SK-N-SH (cell line): ENCODE results near the gene ABHD1. TPM values are rescaled to one million over a fixed set of nuclear protein-coding genes. Genes with fewer than 3 reads are reported as not detected.

ENCODE experiments used
- CTCF ChIA-PET: fragments of 300-600, 350-600 bp; formaldehyde crosslinking; extraction: SDS; loops from one replicate; lab custom pipeline; 2021; lab: Yijun Ruan, JAX
- POLR2A ChIA-PET: fragments of 350-600 bp; sonication (Branson Sonifier 250); formaldehyde crosslinking; extraction: SDS; loops from one replicate; lab custom pipeline; 2020; ENCODE audit warnings: antibody characterized with exemption, inconsistent platforms; lab: Yijun Ruan, JAX
- DNase-seq: peaks from one replicate; pipeline ENCODE4 v3.0.0; 2012
- H2AFZ ChIP-seq: fragments of 200-600 bp; sonication (generic); 2 replicates; pipeline ENCODE4 v1.8.1; 2016; ENCODE audit warnings: antibody characterized with exemption, mild to moderate bottlenecking, low read depth
- H3F3A ChIP-seq: fragments of 200-600 bp; sonication (generic); replicated peaks from 2 replicates; pipeline ENCODE3; 2016; ENCODE audit warnings: antibody characterized with exemption, mild to moderate bottlenecking; ENCODE audit not compliant: insufficient read depth
- H3K27ac ChIP-seq, 2 experiments: fragments of 200-500 bp in 1 of 2; fragments of 200-600 bp in 1 of 2; sonication (Bioruptor generic) in 1 of 2; sonication (generic), shearing (Covaris generic) in 1 of 2; 2 replicates each; pipeline versions ENCODE4 v1.5.1 to v1.6.1; 2014 to 2016; ENCODE audit warnings: low read depth in 2 of 2, inconsistent platforms in 1 of 2, low read length in 1 of 2, mild to moderate bottlenecking in 1 of 2, mixed read lengths in 1 of 2
- H3K27me3 ChIP-seq: fragments of 200-600 bp; sonication (generic), shearing (Covaris generic); 2 replicates; pipeline ENCODE4 v1.6.1; 2016; ENCODE audit warnings: mixed run types; ENCODE audit not compliant: insufficient read depth
- H3K36me3 ChIP-seq, 2 experiments: fragments of 200-500 bp in 1 of 2; fragments of 200-600 bp in 1 of 2; sonication (Bioruptor generic) in 1 of 2; sonication (generic) in 1 of 2; replicated peaks in 1 of 2; 2 replicates each; pipeline versions ENCODE3 to v1.5.1; 2014 to 2016; ENCODE audit warnings: low read length in 1 of 2, mild to moderate bottlenecking in 1 of 2; ENCODE audit not compliant: insufficient read depth in 2 of 2, control insufficient read depth in 1 of 2
- H3K4me1 ChIP-seq, 2 experiments: fragments of 200-500 bp in 1 of 2; fragments of 200-600 bp in 1 of 2; sonication (Bioruptor generic) in 1 of 2; sonication (generic), shearing (Covaris generic) in 1 of 2; 2 replicates each; pipeline versions ENCODE4 v1.5.1 to v1.6.1; 2014 to 2016; ENCODE audit warnings: low read depth in 1 of 2, low read length in 1 of 2, mixed run types in 1 of 2; ENCODE audit not compliant: insufficient read depth in 2 of 2, control insufficient read depth in 1 of 2
- H3K4me2 ChIP-seq: fragments of 200-600 bp; sonication (generic), shearing (Covaris generic); 2 replicates; pipeline ENCODE4 v1.6.1; 2017; ENCODE audit warnings: mixed run types
- H3K4me3 ChIP-seq, 2 experiments: fragments of 200-500 bp in 1 of 2; fragments of 200-600 bp in 1 of 2; sonication (Bioruptor generic) in 1 of 2; sonication (generic), shearing (Covaris generic) in 1 of 2; 2 replicates each; pipeline versions ENCODE4 v1.5.1 to v1.8.1; 2014 to 2016; ENCODE audit warnings: low read depth in 2 of 2, inconsistent platforms in 1 of 2, low read length in 1 of 2, mild to moderate bottlenecking in 1 of 2, mixed read lengths in 1 of 2, moderate library complexity in 1 of 2
- H3K79me2 ChIP-seq: fragments of 200-600 bp; sonication (generic); 2 replicates; pipeline ENCODE4 v1.8.1; 2017; ENCODE audit warnings: mild to moderate bottlenecking; ENCODE audit not compliant: insufficient read depth
- H3K9ac ChIP-seq: fragments of 200-600 bp; sonication (generic); 2 replicates; pipeline ENCODE4 v1.6.1; 2017; ENCODE audit warnings: mixed run types
- H3K9me2 ChIP-seq: fragments of 200-600 bp; sonication (generic); 2 replicates; pipeline ENCODE4 v1.6.1; 2017; ENCODE audit warnings: mixed run types
- H3K9me3 ChIP-seq: fragments of 200-600 bp; sonication (generic); 2 replicates; pipeline ENCODE4 v1.6.1; 2017; ENCODE audit warnings: mixed run types, mild to moderate bottlenecking, moderate library complexity
- H4K20me1 ChIP-seq: fragments of 200-600 bp; sonication (generic); 2 replicates; pipeline ENCODE4 v1.6.1; 2017; ENCODE audit warnings: mild to moderate bottlenecking, mixed run types; ENCODE audit not compliant: insufficient read depth
- CHD2 ChIP-seq: fragments of 150-350 bp; IDR thresholded peaks from 2 replicates; pipeline ENCODE4 v1.6.1; 2018; ENCODE audit warnings: low read length; ENCODE audit not compliant: partially characterized antibody
- CTCF ChIP-seq: fragments of 200-600 bp; sonication (generic); IDR thresholded peaks from 2 replicates; pipeline ENCODE4 v1.6.1; 2017; ENCODE audit warnings: antibody characterized with exemption, mild to moderate bottlenecking, moderate library complexity
- EP300 ChIP-seq, 2 experiments: IDR thresholded peaks; 2 replicates each; pipeline versions ENCODE4 v1.4.0 to v1.6.1; 2012; ENCODE audit warnings: borderline replicate concordance in 1 of 2, low read depth in 1 of 2, low read length in 1 of 2
- FOSL2 ChIP-seq: IDR thresholded peaks from 2 replicates; pipeline ENCODE4 v1.4.0; 2012; ENCODE audit warnings: low read depth, mild to moderate bottlenecking, moderate library complexity, borderline replicate concordance
- FOXJ3 ChIP-seq: sonication (generic); formaldehyde crosslinking; IDR thresholded peaks from 2 replicates; pipeline ENCODE4 v1.5.1; 2020; ENCODE audit warnings: mild to moderate bottlenecking, missing genetic modification reagents
- GATA2 ChIP-seq: sonication (generic); formaldehyde crosslinking; IDR thresholded peaks from 2 replicates; pipeline ENCODE4 v1.5.0; 2020; ENCODE audit warnings: mild to moderate bottlenecking, missing genetic modification reagents
- IRF3 ChIP-seq: fragments of 150-350 bp; IDR thresholded peaks from 2 replicates; pipeline ENCODE4 v1.6.1; 2016; ENCODE audit warnings: mild to moderate bottlenecking, low read depth, low read length
- MAX ChIP-seq: IDR thresholded peaks from 2 replicates; pipeline ENCODE4 v1.4.0; 2012; ENCODE audit warnings: low read depth
- NFIC ChIP-seq: IDR thresholded peaks from 2 replicates; pipeline ENCODE4 v1.4.0; 2012; ENCODE audit warnings: borderline replicate concordance
- PBX3 ChIP-seq: IDR thresholded peaks from 2 replicates; pipeline ENCODE4; 2012
- RAD21 ChIP-seq: IDR thresholded peaks from 2 replicates; pipeline ENCODE4 v1.6.1; 2012; ENCODE audit warnings: mild to moderate bottlenecking, low read length
- RFX5 ChIP-seq: IDR thresholded peaks from 2 replicates; pipeline ENCODE4 v1.6.1; 2012; ENCODE audit warnings: mild to moderate bottlenecking, improper control_type of control experiment, low read length
- RXRA ChIP-seq: IDR thresholded peaks from 2 replicates; pipeline ENCODE4 v1.4.0; 2012; ENCODE audit warnings: low read depth, mild to moderate bottlenecking, borderline replicate concordance
- SIN3A ChIP-seq: IDR thresholded peaks from 2 replicates; pipeline ENCODE4 v1.6.1; 2012; ENCODE audit warnings: low read depth, mild to moderate bottlenecking, low read length, moderate library complexity, borderline replicate concordance
- TAF1 ChIP-seq: IDR thresholded peaks from 2 replicates; pipeline ENCODE4 v1.6.1; 2012; ENCODE audit warnings: low read depth, mild to moderate bottlenecking, low read length, moderate library complexity, borderline replicate concordance
- TCF12 ChIP-seq: IDR thresholded peaks from 2 replicates; pipeline ENCODE4 v1.4.0; 2012
- USF1 ChIP-seq: IDR thresholded peaks from 2 replicates; pipeline ENCODE4 v1.4.0; 2012; ENCODE audit warnings: low read depth, borderline replicate concordance
- USF2 ChIP-seq: fragments of 150-350 bp; IDR thresholded peaks from 2 replicates; pipeline ENCODE4 v1.6.1; 2017; ENCODE audit warnings: antibody characterized with exemption, low read length, low read depth, borderline replicate concordance
- WGBS: methylation state at CpG from one replicate; pipeline ENCODE4 v1.1.6; 2017; ENCODE audit warnings: low lambda C conversion rate; 5-methylcytosine and 5-hydroxymethylcytosine counted together
- polyA plus RNA-seq, 3 experiments: library from polyadenylated mRNA; depleted of rRNA; stranded (reverse); fragments of >200 nt; gene quantifications; 2 replicates each; pipeline ENCODE4 v1.2.3, GENCODE V29; 2012

ABHD1 gene
- polyA plus RNA-seq, 1 of the 3 experiments (the other 2 are of a cell fraction) = 3.3 TPM

- CTCF ChIA-PET = interaction anchor here (0.6 to 1.6 kb wide), 3 partner anchors 15 to 167 kb away, joined by 3 to 5 read pairs (median 3); no protein-coding TSS in a partner anchor
- peaks cover 9% of the 10 kb centered on the region; the same call in 1 of the 2 replicates for H4K20me1 ChIP-seq
- no peak overlapping the region for H2AFZ ChIP-seq
- no peak overlapping the region for H3K4me3 ChIP-seq
- peaks cover 7 to 14% of the 10 kb centered on the region in 2 experiments; a peak in 3 of 4 replicates for H3K4me1 ChIP-seq
- no peaks in the 10 kb centered on the region for H3K9me2 ChIP-seq
- no peaks in the 10 kb centered on the region for H3F3A ChIP-seq
- DNase-seq = no peak
- POLR2A ChIA-PET = no interaction called here
- 75% methylated on average over 6 of the region's 7 CpGs for WGBS
- 0 out of 2 replicates have a peak, but pooled peaks cover 13% of the 10 kb centered on the region for H3K27me3 ChIP-seq
- no peak overlapping the region for H3K4me2 ChIP-seq
- TF ChIP-seq FOSL2 (no peak), CHD2 (no peak), USF2 (no peak), TCF12 (no peak)
- no peak overlapping the region for H3K9ac ChIP-seq
- H3K27ac ChIP-seq = no peak overlapping the region
- no peaks in the 10 kb centered on the region for H3K9me3 ChIP-seq
- H3K79me2 ChIP-seq = peaks cover 21% of the 10 kb centered on the region
- peaks cover 9 to 10% of the 10 kb centered on the region in 2 experiments for H3K36me3 ChIP-seq
Measured at GRCh38 chr2:27136751-27137150, 13.1 kb downstream of the ABHD1 start.

GRCh38 chr2:27137322-27137935 lies 13.8 kb downstream of the ABHD1 start:
- no peaks in the 10 kb centered on the region for H3F3A ChIP-seq
- H3K9me3 ChIP-seq = no peaks in the 10 kb centered on the region
- no peak for DNase-seq

More at GRCh38 chr2:27137322-27137935, 13.8 kb downstream of the ABHD1 start:
- H3K4me3 ChIP-seq = no peak overlapping the region
- 92% methylated on average over 17 of the region's 21 CpGs for WGBS
- TF ChIP-seq USF1 (no peak), EP300 (IDR thresholded peaks at IDR 0.05; ENCODE audit: borderline replicate concordance in 1 of 2, low read depth in 1 of 2, low read length in 1 of 2) (no peak), TAF1 (no peak), GATA2 (CRISPR knock-in tag) (no peak), IRF3 (no peak), MAX (no peak), RFX5 (no peak), PBX3 (no peak), FOSL2 (no peak), TCF12 (no peak), SIN3A (no peak), NFIC (no peak), FOXJ3 (CRISPR knock-in tag) (no peak), USF2 (no peak), CTCF (no peak), RXRA (no peak), RAD21 (no peak)
- no peak overlapping the region for H3K27ac ChIP-seq
- H3K36me3 ChIP-seq = peaks cover 3 to 4% of the 10 kb centered on the region in 2 experiments
- ChIA-PET CTCF (interaction anchor here (1.1 to 1.6 kb wide), 2 partner anchors 29 to 166 kb away, joined by 3 to 5 read pairs; no protein-coding TSS in a partner anchor), POLR2A (no interaction called here)
- H2AFZ ChIP-seq = no peak overlapping the region
- H4K20me1 ChIP-seq = peaks cover 9% of the 10 kb centered on the region; the same call in 1 of the 2 replicates
- H3K27me3 ChIP-seq = peaks cover 18% of the 10 kb centered on the region; the same call in 1 of the 2 replicates
- no peak overlapping the region for H3K9ac ChIP-seq
- peaks cover 19% of the 10 kb centered on the region for H3K79me2 ChIP-seq
- no peaks in the 10 kb centered on the region for H3K9me2 ChIP-seq
- H3K4me1 ChIP-seq = peaks cover 7 to 14% of the 10 kb centered on the region in 2 experiments; a peak in 3 of 4 replicates
- no peak overlapping the region for H3K4me2 ChIP-seq
